ENCODE results near the gene SLC35C1. TPM values are rescaled to one million over a fixed set of nuclear protein-coding genes. Genes with fewer than 3 reads are reported as not detected.

SLC35C1 gene
- total and polyA plus RNA-seq, 2 of the 8 experiments (the other 6 are each of a cell fraction or from before 2014, with no cell fraction given), result 4.6 to 10.6 TPM

GRCh38 chr11:45802531-45803317 lies 2.2 kb upstream of the SLC35C1 start (continued):
- TF ChIP-seq RAD21 (IDR thresholded peaks at IDR 0.05 in 1 of 2, conservative IDR thresholded peaks at IDR 0.05 in 1 of 2; ENCODE audit: low read depth in 2 of 2, low read length in 2 of 2), result no peak
- TF ChIP-seq RXRA (IDR thresholded peaks at IDR 0.05; ENCODE audit: insufficient read depth, low read depth, low read length), result no peak
- no peak for TF ChIP-seq YY1 (IDR thresholded peaks at IDR 0.05; ENCODE audit: low read depth, low read length)
- TF ChIP-seq CBX8 (IDR thresholded peaks at IDR 0.05; ENCODE audit: borderline replicate concordance, low read depth, low read length), result no peak
- no peak for TF ChIP-seq BRCA1 (IDR thresholded peaks at IDR 0.05; ENCODE audit: low read depth, low read length)
- TF ChIP-seq GABPA (IDR thresholded peaks at IDR 0.05; ENCODE audit: borderline replicate concordance, insufficient read depth, low read length), result no peak
- no peak for TF ChIP-seq POLR2A (IDR thresholded peaks at IDR 0.05; ENCODE audit: control extremely low read depth in 1 of 2, low read depth in 2 of 2, low read length in 2 of 2)
- no peak for TF ChIP-seq EZH2 (IDR thresholded peaks at IDR 0.05; ENCODE audit: low read depth, low read length, severe bottlenecking)
- TF ChIP-seq TEAD4 (IDR thresholded peaks at IDR 0.05; ENCODE audit: low read depth, low read length), result no peak
- TF ChIP-seq POLR2AphosphoS5 (IDR thresholded peaks at IDR 0.05; ENCODE audit: low read depth, low read length), result no peak

Data from H1 (cell line).